Stimulated activated CD4-positive, alpha-beta T cell treated with anti-CD3 and anti-CD28 coated beads, Interleukin-12 subunit alpha, Interleukin-12 subunit beta, amount 100 ng/mL, for 4 hours (primary cell): ENCODE measurements around the gene ATP1A4.

Experiments used
- DNase-seq: peaks from one replicate; pipeline ENCODE4 v3.0.0-alpha.2; 2020

The ATP1A4 gene

DNA sequence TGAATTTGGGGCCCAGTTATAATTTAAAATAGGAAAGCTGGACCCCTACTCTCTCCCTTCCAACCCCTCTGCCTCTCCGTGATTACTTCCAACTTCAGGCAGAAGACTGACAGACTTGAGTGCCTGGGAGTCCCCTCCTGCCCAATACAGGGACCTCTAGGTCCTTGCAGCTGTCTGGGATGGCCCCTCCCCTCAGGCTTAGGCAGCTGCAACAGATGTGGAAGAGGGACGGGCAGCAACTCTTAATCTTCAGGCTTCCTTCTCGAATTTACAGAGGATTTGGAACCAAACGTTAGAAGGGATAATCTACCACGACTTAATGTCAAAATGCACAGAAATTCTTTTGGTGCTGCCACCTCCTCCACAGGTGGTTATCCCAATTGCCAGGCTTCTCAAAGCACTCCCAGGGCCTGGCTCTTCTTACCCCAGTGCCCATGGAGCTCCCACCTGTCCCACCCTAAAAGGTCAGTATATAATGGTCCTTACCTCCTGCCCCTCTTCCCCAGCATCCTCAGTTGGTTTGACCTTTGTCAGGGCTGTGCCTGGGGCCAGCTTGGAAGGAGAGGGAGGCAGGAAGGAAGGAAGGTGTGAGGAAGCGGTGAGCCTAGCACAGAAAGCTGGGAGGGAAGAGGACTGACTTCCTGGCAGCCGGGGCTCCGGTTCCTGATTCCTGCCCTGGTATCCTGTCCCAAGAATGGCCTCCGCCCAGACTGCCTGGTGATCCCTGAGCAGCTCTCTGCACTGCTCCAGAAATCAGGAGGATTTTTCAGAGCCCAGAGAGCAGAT lies 56.6 kb downstream of the ATP1A4 start:
- DNase-seq, result no peak

DNA sequence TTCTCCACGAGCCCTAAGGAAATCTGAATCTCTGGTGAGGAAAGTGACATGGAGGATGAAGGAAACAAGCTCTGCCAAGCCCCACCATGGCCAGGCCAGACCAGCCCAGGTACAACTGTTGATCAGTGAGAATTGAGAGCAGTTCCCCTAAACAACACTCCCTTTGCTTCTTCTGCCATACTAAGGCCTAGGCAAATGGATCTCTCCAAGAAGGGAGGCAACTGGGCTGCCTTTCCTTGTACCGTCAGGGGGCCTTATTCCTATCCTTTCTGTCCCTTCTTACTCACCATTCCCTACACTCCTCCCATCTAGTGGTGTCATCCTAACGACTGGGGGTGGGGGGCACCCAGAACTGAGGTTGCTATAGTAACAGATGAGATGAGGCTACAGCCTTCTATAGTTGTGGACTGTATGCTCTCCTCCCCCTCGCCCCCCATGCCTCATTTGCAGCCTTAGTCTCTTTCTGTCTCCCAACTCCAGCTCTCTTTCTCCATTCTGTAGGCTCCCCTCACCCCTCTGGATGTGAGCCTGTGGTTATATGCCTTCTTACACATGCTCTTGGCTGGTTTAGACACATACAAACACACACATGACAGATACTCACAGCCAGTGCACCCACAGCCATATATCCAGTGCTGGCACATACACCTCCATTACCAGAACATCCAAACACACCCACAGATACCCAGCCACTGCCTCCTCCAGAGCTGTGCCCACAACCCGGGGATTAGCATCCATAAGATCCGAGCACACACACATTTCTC lies 57.3 kb downstream of the ATP1A4 start:
- DNase-seq, result no peak

DNA sequence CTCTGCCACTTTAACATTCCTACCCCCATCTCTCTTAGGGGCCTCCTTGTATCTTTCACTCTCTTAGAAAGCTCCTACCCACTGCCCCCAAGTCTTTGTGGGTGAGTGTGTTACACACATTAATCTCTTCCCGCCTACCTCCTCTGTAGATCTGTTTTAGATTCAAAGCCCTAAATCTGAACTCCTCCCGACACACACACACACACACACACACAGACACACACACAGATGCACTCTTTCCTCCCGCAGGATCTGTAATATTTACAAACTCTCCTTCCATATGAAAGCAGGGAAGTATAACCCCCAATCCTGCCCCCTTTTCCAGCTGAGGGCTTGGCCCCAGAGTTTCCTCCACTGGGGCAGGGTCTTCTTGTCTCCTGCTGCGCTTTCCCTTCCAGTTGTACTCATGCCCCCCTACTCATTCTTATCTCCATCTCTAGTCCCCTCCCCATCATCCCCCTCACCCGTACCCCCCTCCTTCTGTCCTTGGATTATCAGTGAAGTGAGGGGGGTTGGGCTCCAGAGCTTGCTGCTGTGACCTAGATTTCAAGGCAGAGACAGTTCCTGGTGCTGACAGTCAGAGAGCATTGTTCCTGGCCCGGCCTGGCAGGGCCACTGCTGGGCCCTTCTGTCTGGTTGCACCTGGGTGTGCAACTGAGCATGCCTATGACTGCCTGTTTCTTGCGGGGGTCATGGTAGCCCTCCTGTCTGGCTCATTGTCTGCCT lies 58.1 kb downstream of the ATP1A4 start:
- DNase-seq, result no peak

DNA sequence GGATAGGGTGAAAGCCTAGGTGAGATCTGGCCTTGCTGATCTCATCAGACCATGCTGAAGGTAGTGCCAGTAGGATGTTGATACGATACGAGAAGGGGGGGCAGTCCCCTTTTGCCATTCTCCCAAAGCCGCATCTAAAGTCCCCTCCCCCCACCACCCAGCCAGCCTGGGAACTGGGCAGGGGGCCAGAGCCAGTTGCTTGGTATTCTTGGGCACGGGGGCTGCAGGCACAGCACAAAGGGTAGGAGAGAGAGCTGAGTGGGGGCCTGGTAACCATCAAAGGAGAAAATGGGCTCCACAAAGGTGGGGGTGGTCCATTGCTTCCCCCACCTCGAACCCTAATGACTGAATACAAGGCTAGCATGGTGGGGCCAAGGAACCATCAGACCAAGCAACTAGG lies 59.2 kb downstream of the ATP1A4 start:
- no peak for DNase-seq

GRCh38 chr1:160211046-160211790 lies 59.8 kb downstream of the ATP1A4 start:
- DNase-seq, result no peak

- no peak for DNase-seq
Measured at GRCh38 chr1:160214481-160215140, 63.2 kb downstream of the ATP1A4 start.

DNA sequence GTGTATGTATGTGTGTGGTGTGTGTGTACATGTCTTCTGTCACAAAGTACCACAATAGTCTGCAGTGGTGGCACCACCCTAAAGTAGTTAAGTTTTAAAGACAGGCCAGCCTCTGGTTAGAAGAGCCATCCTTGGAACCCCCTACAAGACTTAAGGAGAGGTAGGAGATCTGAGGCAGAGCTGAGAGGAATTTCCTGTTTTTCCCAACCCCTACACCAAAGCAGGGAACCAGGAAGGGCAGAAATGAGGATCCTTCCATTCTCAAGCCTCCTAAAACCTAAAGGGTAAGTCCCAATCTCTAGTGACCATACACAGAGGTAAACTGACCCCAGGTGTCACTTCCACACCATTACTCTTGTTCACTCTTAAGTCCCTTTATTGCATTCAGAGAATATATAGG lies 64.9 kb downstream of the ATP1A4 start:
- no peak for DNase-seq

DNA sequence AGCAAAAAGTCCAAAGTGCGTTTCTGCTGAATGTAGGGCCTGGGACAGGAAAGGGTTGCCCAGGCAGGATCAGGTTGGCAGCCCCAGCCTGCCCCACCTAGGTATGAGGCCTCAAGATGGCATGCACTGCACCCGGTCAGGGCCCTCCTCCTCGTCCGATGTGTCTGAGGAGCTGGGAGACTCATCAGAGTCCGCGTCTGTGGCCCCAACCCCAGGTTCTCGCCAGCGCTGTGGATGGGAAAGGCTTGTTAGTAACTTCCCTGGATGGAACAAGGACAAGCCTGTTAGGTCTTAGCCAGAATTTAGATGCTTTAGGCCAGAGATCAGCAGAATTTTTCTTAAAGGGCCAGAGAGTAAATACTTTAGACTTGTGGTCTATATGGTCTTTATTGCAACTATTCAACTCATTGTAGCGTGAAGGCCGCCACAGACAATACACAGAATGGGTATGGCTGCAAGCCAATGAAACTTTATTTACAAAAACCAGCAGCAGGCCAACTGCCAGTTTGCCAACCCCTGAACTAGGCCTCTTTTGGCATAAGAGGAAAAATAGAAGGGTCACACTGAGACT lies 66.2 kb downstream of the ATP1A4 start:
- no peak for DNase-seq

DNA sequence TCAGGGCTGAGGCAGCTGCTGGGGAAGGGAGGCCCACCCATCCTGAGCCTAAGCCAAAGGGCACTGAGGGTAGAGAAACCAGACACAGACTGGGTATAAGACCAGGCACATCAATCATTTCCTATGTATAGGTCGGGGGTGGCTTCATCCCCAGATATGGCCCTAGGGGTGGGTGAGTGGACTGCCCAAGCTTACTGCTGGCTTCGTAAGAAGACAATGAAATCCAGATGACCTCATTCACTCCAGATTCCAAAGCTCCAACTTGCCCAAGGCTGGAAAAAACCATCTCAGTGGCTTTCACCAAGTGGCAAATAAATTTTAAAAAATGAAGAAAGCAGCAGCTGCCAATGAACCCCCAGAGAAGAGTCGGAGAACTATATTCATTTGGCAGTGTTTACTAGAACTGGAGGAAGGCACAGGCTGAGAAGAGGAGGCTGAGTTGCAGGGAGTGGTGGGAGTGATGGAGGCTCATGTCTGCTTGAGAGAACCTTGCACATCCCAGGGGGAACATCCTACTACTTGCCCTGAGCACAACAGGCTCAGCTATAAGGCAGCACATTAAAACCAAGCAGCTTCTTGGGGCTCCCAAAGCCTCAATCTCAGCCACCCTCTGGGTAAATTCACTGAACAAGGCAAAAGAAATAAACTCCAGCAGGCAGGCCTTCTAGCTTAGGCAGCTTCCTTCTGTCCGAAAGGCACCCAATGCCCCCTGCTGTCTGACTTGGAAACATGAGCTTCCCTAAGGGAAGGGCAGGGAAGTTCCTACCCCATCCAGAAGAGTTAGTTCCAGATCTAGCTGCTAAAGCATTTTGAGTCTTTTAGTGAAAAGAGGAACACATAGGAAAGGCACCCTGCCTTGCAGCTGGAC lies 67.9 kb downstream of the ATP1A4 start:
- DNase-seq, result no peak

DNA sequence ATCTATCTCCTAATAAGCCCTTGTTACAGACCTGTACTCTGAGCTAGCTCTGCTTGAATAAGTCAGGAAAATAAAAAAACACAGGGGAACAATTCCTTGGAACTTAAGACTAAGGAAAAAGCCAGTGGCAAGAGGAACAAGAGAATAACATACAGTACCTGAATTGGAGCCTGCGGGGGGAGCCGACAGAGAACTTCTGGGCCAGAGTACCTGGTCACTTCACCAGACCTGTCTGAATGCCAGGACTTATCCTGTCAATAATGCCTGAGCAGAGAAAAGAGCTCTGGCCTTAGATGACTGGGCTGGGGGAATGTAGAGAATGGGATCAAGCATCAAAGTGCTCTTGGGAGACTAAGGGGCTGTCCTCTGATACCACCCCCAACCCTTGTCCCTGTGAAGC lies 68.9 kb downstream of the ATP1A4 start:
- no peak for DNase-seq

DNA sequence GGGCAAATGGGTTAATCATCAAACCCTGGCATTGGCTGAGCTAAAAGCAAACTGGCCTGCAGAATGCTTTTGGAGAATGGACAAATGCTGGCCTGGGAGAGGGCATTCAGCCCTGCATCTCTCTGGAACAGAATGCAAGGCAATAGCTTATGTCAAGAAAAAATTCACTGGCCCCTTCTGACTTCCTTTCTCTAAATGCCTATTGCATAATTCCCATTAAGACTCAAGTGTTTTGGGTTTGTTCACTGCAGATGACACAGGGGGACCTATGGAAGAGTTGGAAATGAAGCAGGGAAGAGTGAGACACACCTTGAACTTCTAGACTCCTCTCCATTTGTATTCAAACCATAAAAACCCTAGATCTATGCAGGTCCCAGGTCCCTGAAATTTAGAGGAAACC lies 69.7 kb downstream of the ATP1A4 start:
- DNase-seq, result no peak

DNA sequence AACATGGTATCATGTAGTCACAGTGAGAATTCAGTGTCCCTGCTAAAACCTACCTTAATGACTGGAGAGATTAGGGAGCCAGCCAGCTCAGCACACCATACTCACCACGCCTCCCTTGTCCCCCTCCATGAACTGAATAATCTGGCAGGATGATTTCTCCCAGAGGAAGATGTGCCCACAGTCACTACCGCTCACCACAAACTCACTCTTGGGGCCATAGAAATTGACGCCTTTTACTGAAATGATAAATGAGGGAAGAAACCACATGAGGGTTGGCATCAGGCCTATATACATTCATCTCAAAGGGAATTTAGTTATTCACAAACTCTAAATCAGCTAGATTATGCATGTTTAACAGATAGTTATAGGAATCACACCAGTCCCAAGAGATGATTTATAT lies 71.1 kb downstream of the ATP1A4 start:
- no peak for DNase-seq

- no peak for DNase-seq
Measured at GRCh38 chr1:160224606-160225005, 73.2 kb downstream of the ATP1A4 start.

GRCh38 chr1:160225345-160225744 lies 73.9 kb downstream of the ATP1A4 start:
- no peak for DNase-seq

GRCh38 chr1:160226623-160227022 lies 75.2 kb downstream of the ATP1A4 start:
- no peak for DNase-seq

DNA sequence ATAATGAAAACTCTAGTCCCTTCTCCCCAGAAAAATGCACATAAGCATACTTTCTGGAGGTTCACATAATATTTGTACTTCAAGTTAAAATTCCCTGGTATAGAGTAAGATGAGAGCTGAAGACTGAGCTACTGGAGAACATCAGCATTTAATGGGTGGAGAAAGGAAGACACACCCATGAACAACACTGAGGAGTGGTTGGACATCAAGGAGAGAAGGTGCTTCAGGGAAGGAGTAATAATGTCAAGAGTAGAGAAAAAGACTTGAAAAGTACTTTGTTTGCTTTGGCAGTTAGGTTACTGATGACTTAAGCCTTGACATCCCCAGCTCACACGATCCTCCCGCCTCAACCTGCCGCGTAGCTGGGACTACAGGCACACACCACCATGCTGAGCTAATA lies 75.6 kb downstream of the ATP1A4 start:
- DNase-seq, result no peak

GRCh38 chr1:160227561-160227960 lies 76.2 kb downstream of the ATP1A4 start:
- DNase-seq, result no peak

GRCh38 chr1:160228431-160228830 lies 77.0 kb downstream of the ATP1A4 start:
- no peak for DNase-seq

- DNase-seq, result no peak
Measured at GRCh38 chr1:160232911-160233310, 81.5 kb downstream of the ATP1A4 start.
